ENCODE data around the gene PDE6A.

PDE6A gene

DNA sequence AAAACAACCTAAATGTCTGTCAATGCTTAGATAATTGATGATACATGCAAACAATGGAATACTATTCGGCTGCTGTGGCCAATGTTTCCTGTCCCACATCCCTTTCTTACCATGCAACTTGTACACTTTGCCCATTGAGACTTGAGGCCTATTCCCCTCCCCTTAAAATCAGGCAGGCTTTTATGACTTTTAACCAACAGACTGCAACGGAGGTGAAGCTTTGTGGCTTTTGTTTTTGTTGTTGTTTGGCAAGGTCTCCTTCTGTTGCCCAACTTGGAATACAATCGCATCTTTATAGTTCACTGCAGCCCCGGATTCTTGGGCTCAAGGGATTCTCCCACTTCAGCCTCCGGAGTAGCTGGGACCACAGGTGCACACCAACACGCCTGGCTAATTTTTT lies 10.2 kb upstream of the PDE6A start:
- Histone ChIP-seq H3K27ac (ENCODE audit: extremely low read depth, low read depth, low read length) (no peak overlapping the region), H3K36me3 (ENCODE audit: control insufficient read depth in 2 of 2, insufficient read depth in 1 of 2, low read length in 2 of 2) (no peaks in the 10 kb centered on the region), H3K9me3 (ENCODE audit: control insufficient read depth, insufficient read depth, low read depth, low read length) (no peaks in the 10 kb centered on the region), H3K4me1 (ENCODE audit: control insufficient read depth, insufficient read depth, low read length) (peaks cover 7% of the 10 kb centered on the region; the same call in 1 of the 2 replicates), H3K4me3 (ENCODE audit: low read depth, low read length) (no peak overlapping the region)
- ChIA-PET CTCF (interaction anchor here (0.6 to 0.7 kb wide), 2 partner anchors 29 to 312 kb away, joined by 3 read pairs; no protein-coding TSS in a partner anchor), POLR2A (no interaction called here)
- TF ChIP-seq YY1 (tag by site-specific recombination; IDR thresholded peaks at IDR 0.05) (no peak), ZNF558 (tag by site-specific recombination; IDR thresholded peaks at IDR 0.05) (no peak)

DNA sequence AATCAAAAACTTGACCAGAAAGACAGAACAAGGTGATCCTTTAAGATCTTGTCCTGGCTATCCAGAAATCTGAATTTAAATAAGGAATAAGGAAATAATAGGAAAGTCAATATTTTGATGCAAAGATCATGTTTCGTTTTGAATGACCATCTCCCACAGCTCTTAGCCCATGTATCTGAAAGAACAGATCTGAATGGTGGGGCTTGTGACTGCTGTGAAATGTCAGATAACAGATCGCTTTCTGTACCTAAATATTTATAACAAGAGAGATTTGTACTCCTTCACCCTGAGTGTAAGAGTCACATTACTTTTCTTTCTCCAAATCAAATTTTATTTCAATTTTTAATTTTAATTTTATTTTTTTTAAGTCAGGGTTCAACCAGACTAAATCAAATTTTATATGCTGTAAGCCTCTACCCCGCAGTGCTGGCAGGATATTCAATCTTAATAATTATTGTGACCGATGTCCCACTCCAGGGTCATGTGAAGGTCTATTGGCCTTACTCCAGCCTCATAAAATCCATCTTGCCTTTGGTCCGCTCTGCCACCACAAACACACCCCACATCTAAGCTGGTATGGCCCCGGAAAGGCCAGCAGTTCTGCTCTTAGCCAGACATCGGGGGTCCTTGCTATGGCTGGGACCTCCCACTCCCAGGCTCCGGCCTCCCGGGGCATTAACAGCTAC lies 9.0 kb upstream of the PDE6A start:
- Histone ChIP-seq H3K27ac (ENCODE audit: extremely low read depth, low read depth, low read length) (no peak overlapping the region), H3K9me3 (ENCODE audit: control insufficient read depth, insufficient read depth, low read depth, low read length) (no peaks in the 10 kb centered on the region), H3K36me3 (ENCODE audit: control insufficient read depth in 2 of 2, insufficient read depth in 1 of 2, low read length in 2 of 2) (no peaks in the 10 kb centered on the region), H3K4me1 (ENCODE audit: control insufficient read depth, insufficient read depth, low read length) (peaks cover 7% of the 10 kb centered on the region; the same call in 1 of the 2 replicates), H3K4me3 (ENCODE audit: low read depth, low read length) (no peak overlapping the region)
- ChIA-PET POLR2A (interaction anchor here (0.7 kb wide), 1 partner anchor 79 kb away, joined by 5 read pairs; no protein-coding TSS in a partner anchor), CTCF (no interaction called here)
- TF ChIP-seq ZNF629 (tag by site-specific recombination; IDR thresholded peaks at IDR 0.05) (no peak), ZFP69B (tag by site-specific recombination; IDR thresholded peaks at IDR 0.05) (no peak), ZNF423 (tag by site-specific recombination; IDR thresholded peaks at IDR 0.05) (no peak), WT1 (tag by site-specific recombination; IDR thresholded peaks at IDR 0.05) (no peak), ZSCAN23 (tag by site-specific recombination; IDR thresholded peaks at IDR 0.05) (no peak)
- TF ChIP-seq, protein P1, sequence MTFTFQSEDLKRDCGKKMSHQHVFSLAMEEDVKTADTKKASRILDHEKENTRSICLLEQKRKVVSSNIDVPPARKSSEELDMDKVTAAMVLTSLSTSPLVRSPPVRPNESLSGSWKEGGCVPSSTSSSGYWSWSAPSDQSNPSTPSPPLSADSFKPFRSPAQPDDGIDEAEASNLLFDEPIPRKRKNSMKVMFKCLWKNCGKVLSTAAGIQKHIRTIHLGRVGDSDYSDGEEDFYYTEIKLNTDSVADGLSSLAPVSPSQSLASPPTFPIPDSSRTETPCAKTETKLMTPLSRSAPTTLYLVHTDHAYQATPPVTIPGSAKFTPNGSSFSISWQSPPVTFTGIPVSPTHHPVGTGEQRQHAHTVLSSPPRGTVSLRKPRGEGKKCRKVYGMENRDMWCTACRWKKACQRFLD (tag by site-specific recombination; IDR thresholded peaks at IDR 0.05): no peak

DNA sequence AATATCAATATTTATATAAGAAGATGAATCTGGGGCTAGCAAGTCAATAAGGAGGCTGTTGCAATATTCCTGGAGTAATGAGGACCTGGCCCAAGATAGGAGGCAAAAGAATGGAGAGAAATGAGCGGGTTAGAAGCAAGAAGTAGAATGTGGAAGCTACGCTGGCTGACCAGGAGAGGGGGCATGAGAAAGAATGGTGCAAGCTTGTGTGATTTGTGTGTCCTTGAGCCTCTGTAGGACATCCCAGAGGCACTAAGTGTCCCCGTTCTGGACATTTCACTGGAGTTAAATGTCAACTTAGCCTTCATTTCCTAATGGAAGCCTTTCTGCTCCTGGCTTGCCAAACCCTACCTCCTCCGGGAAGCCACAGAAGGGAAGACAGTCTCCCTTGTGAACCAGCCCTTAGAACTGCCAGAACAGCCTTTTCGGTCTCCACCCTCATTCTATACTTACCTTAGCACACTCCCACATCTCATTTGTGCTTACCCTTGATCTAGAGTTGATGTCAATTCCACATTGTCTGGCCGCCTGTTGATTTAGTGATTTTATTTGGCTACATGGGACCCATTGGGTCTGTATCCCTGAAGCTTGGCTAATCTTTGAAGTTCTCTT lies 6.7 kb upstream of the PDE6A start:
- no peaks in the 10 kb centered on the region for H3K4me1 ChIP-seq (ENCODE audit: control insufficient read depth, insufficient read depth, low read length)
- ChIA-PET POLR2A (no interaction called here), CTCF (interaction anchor here (1.0 to 1.3 kb wide), 4 partner anchors 8 to 99 kb away, joined by 3 read pairs; partner anchors contain the start of gene SLC26A2)
- TF ChIP-seq ZNF433 (tag by site-specific recombination; IDR thresholded peaks at IDR 0.05; ENCODE audit: low read depth): no peak
- no peak for TF ChIP-seq SCRT2 (tag by site-specific recombination; IDR thresholded peaks at IDR 0.05)
- TF ChIP-seq ZNF175 (tag by site-specific recombination; IDR thresholded peaks at IDR 0.05): no peak
- TF ChIP-seq, protein P2, sequence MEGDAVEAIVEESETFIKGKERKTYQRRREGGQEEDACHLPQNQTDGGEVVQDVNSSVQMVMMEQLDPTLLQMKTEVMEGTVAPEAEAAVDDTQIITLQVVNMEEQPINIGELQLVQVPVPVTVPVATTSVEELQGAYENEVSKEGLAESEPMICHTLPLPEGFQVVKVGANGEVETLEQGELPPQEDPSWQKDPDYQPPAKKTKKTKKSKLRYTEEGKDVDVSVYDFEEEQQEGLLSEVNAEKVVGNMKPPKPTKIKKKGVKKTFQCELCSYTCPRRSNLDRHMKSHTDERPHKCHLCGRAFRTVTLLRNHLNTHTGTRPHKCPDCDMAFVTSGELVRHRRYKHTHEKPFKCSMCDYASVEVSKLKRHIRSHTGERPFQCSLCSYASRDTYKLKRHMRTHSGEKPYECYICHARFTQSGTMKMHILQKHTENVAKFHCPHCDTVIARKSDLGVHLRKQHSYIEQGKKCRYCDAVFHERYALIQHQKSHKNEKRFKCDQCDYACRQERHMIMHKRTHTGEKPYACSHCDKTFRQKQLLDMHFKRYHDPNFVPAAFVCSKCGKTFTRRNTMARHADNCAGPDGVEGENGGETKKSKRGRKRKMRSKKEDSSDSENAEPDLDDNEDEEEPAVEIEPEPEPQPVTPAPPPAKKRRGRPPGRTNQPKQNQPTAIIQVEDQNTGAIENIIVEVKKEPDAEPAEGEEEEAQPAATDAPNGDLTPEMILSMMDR (tag by site-specific recombination; IDR thresholded peaks at IDR 0.05): 0 out of 2 replicates have a peak, but pooled peaks have one; percentile 32
- TF ChIP-seq, protein P3, sequence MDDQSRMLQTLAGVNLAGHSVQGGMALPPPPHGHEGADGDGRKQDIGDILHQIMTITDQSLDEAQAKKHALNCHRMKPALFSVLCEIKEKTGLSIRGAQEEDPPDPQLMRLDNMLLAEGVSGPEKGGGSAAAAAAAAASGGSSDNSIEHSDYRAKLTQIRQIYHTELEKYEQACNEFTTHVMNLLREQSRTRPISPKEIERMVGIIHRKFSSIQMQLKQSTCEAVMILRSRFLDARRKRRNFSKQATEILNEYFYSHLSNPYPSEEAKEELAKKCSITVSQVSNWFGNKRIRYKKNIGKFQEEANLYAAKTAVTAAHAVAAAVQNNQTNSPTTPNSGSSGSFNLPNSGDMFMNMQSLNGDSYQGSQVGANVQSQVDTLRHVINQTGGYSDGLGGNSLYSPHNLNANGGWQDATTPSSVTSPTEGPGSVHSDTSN (CRISPR knock-in tag; IDR thresholded peaks at IDR 0.05): no peak
- peak; percentile 44; the same call in 1 of the 2 replicates for TF ChIP-seq ZNF341 (tag by site-specific recombination; IDR thresholded peaks at IDR 0.05; ENCODE audit: low read depth)
- no peak overlapping the region for H3K27ac ChIP-seq (ENCODE audit: extremely low read depth, low read depth, low read length)
- H3K4me3 ChIP-seq (ENCODE audit: low read depth, low read length): no peak overlapping the region
- H3K9me3 ChIP-seq (ENCODE audit: control insufficient read depth, insufficient read depth, low read depth, low read length): no peaks in the 10 kb centered on the region
- H3K36me3 ChIP-seq (ENCODE audit: control insufficient read depth in 2 of 2, insufficient read depth in 1 of 2, low read length in 2 of 2): no peaks in the 10 kb centered on the region

Data from HEK293 (cell line).